GM13977 (cell line): Measurements from ENCODE around the gene FOXA1.
"Not testable (repeated sequence)": the region's sequence is repeated elsewhere in the genome, so short reads cannot be mapped to it uniquely, and the experiment has no call there.

ENCODE experiments used
- DNase-seq: peaks from one replicate; pipeline ENCODE4 v3.0.0; 2012; ENCODE audit warnings: low spot score
- CTCF ChIP-seq: IDR thresholded peaks from 2 replicates; pipeline ENCODE4 v1.5.1; 2012; ENCODE audit warnings: mild to moderate bottlenecking, control low read depth; ENCODE audit not compliant: insufficient read depth; ENCODE audit errors: extremely low read depth, missing control alignments
- in situ Hi-C: fragments of 300-500 bp; cut with MboI; formaldehyde crosslinking; loops from one replicate; pipeline ENCODE4 v1.12.0; 2022; ENCODE audit warnings: low sequenced_read_pairs, low pct_unique_long_range_greater_than_20kb, mixed read lengths, inconsistent platforms; ENCODE audit not compliant: unreplicated experiment

The FOXA1 gene

GRCh38 chr14:37566811-37567371 lies 28.2 kb downstream of the FOXA1 start:
- in situ Hi-C loops: no loop called here
- no peak for TF ChIP-seq CTCF
- DNase-seq: no peak

GRCh38 chr14:37565550-37565949 lies 29.5 kb downstream of the FOXA1 start:
- DNase-seq: no peak
- in situ Hi-C loops: no loop called here
- no peak for TF ChIP-seq CTCF

GRCh38 chr14:37563189-37563588 lies 31.9 kb downstream of the FOXA1 start:
- no peak for TF ChIP-seq CTCF
- in situ Hi-C loops: no loop called here
- DNase-seq: no peak

GRCh38 chr14:37559386-37559785 lies 35.7 kb downstream of the FOXA1 start:
- in situ Hi-C loops: no loop called here
- TF ChIP-seq CTCF: no peak
- DNase-seq: no peak

GRCh38 chr14:37558740-37559139 lies 36.3 kb downstream of the FOXA1 start:
- in situ Hi-C loops: no loop called here
- no peak for DNase-seq
- TF ChIP-seq CTCF: no peak

- DNase-seq, in situ Hi-C loops: not testable (repeated sequence)
Observed at GRCh38 chr14:37555596-37555995, 39.5 kb downstream of the FOXA1 start.

- in situ Hi-C loops: no loop called here
- no peak for DNase-seq
- TF ChIP-seq CTCF: no peak
Observed at GRCh38 chr14:37553935-37554550, 41.0 kb downstream of the FOXA1 start.
